Neural progenitor cell (in vitro differentiated cells): ENCODE measurements around the gene WDR62. TPM values are rescaled to one million over a fixed set of nuclear protein-coding genes. Genes with fewer than 3 reads are reported as not detected.

Experiments
- DNase-seq: peaks from one replicate; pipeline ENCODE4 v3.0.0-alpha.2; 2016; ENCODE audit warnings: low spot score
- H2AFZ ChIP-seq: fragments of 200-600 bp; sonication (generic); replicated peaks from 2 replicates; pipeline ENCODE4 v1.6.1; 2016; ENCODE audit warnings: antibody characterized with exemption
- H3F3A ChIP-seq: fragments of 200-600 bp; sonication (generic); 2 replicates; pipeline ENCODE4 v1.6.1; 2016; ENCODE audit warnings: antibody characterized with exemption, low read depth
- H3K27ac ChIP-seq: fragments of 200-600 bp; sonication (generic); 2 replicates; pipeline ENCODE4 v1.5.1; 2016; ENCODE audit warnings: mild to moderate bottlenecking
- H3K27me3 ChIP-seq: fragments of 200-600 bp; sonication (generic); 2 replicates; pipeline ENCODE4 v1.6.1; 2016; ENCODE audit warnings: mild to moderate bottlenecking, moderate library complexity
- H3K36me3 ChIP-seq: fragments of 200-600 bp; sonication (generic); 2 replicates; pipeline ENCODE4 v1.5.1; 2016
- H3K4me1 ChIP-seq: fragments of 200-600 bp; sonication (generic); 2 replicates; pipeline ENCODE4 v1.6.1; 2016; ENCODE audit warnings: mixed run types
- H3K4me2 ChIP-seq: fragments of 200-600 bp; sonication (generic); 2 replicates; pipeline ENCODE4 v1.6.1; 2016
- H3K4me3 ChIP-seq: fragments of 200-600 bp; sonication (generic); 2 replicates; pipeline ENCODE4 v1.5.1; 2016
- H3K79me2 ChIP-seq: fragments of 200-600 bp; sonication (generic); 2 replicates; pipeline ENCODE4 v1.6.1; 2016; ENCODE audit warnings: low read depth
- H3K9ac ChIP-seq: fragments of 200-600 bp; sonication (generic); 2 replicates; pipeline ENCODE4 v1.6.1; 2016
- H3K9me3 ChIP-seq: fragments of 200-600 bp; sonication (generic); 2 replicates; pipeline ENCODE4 v1.5.1; 2016; ENCODE audit warnings: low read depth
- H4K20me1 ChIP-seq: fragments of 200-600 bp; sonication (generic); 2 replicates; pipeline ENCODE4 v1.6.1; 2016; ENCODE audit warnings: low read depth
- H3K27ac Mint-ChIP-seq: 3 replicates; pipeline ENCODE4 v1.8.0; 2021; ENCODE audit warnings: mixed read lengths
- H3K27me3 Mint-ChIP-seq: 2 replicates; pipeline ENCODE4 v1.8.0; 2022; ENCODE audit warnings: low read depth, mild to moderate bottlenecking, inconsistent platforms, moderate library complexity, mixed read lengths; ENCODE audit not compliant: insufficient read depth
- H3K36me3 Mint-ChIP-seq: 3 replicates; pipeline ENCODE4 v1.8.0; 2021; ENCODE audit warnings: mixed read lengths
- H3K4me1 Mint-ChIP-seq: 3 replicates; pipeline ENCODE4 v1.8.0; 2021; ENCODE audit warnings: mixed read lengths
- H3K4me3 Mint-ChIP-seq: 3 replicates; pipeline ENCODE4 v1.8.0; 2021; ENCODE audit warnings: mild to moderate bottlenecking, moderate library complexity, mixed read lengths
- H3K9me3 Mint-ChIP-seq: 3 replicates; pipeline ENCODE4 v1.8.0; 2020; ENCODE audit warnings: mixed read lengths
- CTCF ChIP-seq: fragments of 200-600 bp; sonication (generic); IDR thresholded peaks from 2 replicates; pipeline ENCODE4 v1.5.1; 2017; ENCODE audit warnings: antibody characterized with exemption, mild to moderate bottlenecking
- EZH2 ChIP-seq: fragments of 200-600 bp; sonication (generic); IDR thresholded peaks from 2 replicates; pipeline ENCODE4 v1.6.1; 2017; ENCODE audit warnings: antibody characterized with exemption, mild to moderate bottlenecking, moderate library complexity
- EZH2phosphoT487 ChIP-seq: fragments of 200-600 bp; sonication (generic); IDR thresholded peaks from 2 replicates; pipeline ENCODE4 v1.6.1; 2017; ENCODE audit warnings: antibody characterized with exemption
- total RNA-seq: library from RNA; depleted of rRNA; stranded (reverse); fragments of >200 nt; gene quantifications from 2 replicates; pipeline ENCODE4 v1.2.3, GENCODE V29; 2015; ENCODE audit warnings: low replicate concordance

The WDR62 gene
- total RNA-seq, 1 donor from 2014 or later: 12.0 TPM

GRCh38 chr19:36041831-36042230, 12.9 kb upstream of the WDR62 start:
- no peak overlapping the region for H2AFZ ChIP-seq
- Mint-ChIP-seq H3K36me3 (peaks cover 9% of the 10 kb centered on the region), H3K4me3 (no peak overlapping the region), H3K9me3 (no peaks in the 10 kb centered on the region), H3K27me3 (peaks cover 2% of the 10 kb centered on the region), H3K27ac (no peak overlapping the region), H3K4me1 (peaks cover 12% of the 10 kb centered on the region)
- no peaks in the 10 kb centered on the region for H3K27me3 ChIP-seq
- H3K36me3 ChIP-seq: no peaks in the 10 kb centered on the region
- no peak for TF ChIP-seq CTCF
- TF ChIP-seq EZH2: no peak
- TF ChIP-seq EZH2phosphoT487: no peak
- no peaks in the 10 kb centered on the region for H3F3A ChIP-seq
- H3K79me2 ChIP-seq: no peaks in the 10 kb centered on the region
- H3K4me1 ChIP-seq: no peaks in the 10 kb centered on the region
- H3K27ac ChIP-seq: no peak overlapping the region
- H4K20me1 ChIP-seq: no peaks in the 10 kb centered on the region
- DNase-seq: peak; percentile 19
- no peak overlapping the region for H3K4me2 ChIP-seq
- H3K9ac ChIP-seq: no peak overlapping the region
- no peaks in the 10 kb centered on the region for H3K9me3 ChIP-seq
- no peak overlapping the region for H3K4me3 ChIP-seq

- Histone ChIP-seq H3K4me1 (no peaks in the 10 kb centered on the region), H4K20me1 (no peaks in the 10 kb centered on the region), H3F3A (no peaks in the 10 kb centered on the region), H3K4me3 (no peak overlapping the region), H3K27me3 (no peaks in the 10 kb centered on the region), H3K4me2 (no peak overlapping the region), H3K9me3 (no peaks in the 10 kb centered on the region), H3K27ac (no peak overlapping the region), H3K79me2 (no peaks in the 10 kb centered on the region), H2AFZ (no peak overlapping the region), H3K9ac (no peak overlapping the region), H3K36me3 (no peaks in the 10 kb centered on the region)
- no peak overlapping the region for H3K4me3 Mint-ChIP-seq
- H3K36me3 Mint-ChIP-seq: peaks cover 10% of the 10 kb centered on the region
- no peak overlapping the region for H3K27ac Mint-ChIP-seq
- H3K27me3 Mint-ChIP-seq: no peaks in the 10 kb centered on the region
- TF ChIP-seq EZH2phosphoT487: no peak
- no peak for TF ChIP-seq EZH2
- no peak for TF ChIP-seq CTCF
- no peak for DNase-seq
- no peaks in the 10 kb centered on the region for H3K9me3 Mint-ChIP-seq
- H3K4me1 Mint-ChIP-seq: peaks cover 12% of the 10 kb centered on the region
Observed at GRCh38 chr19:36043952-36044351, 10.7 kb upstream of the WDR62 start.

GRCh38 chr19:36046443-36047050, 8.2 kb upstream of the WDR62 start:
- H3K27ac Mint-ChIP-seq: no peak overlapping the region
- Histone ChIP-seq H3K27ac (no peak overlapping the region), H4K20me1 (peaks cover 12% of the 10 kb centered on the region)

More at GRCh38 chr19:36046443-36047050, 8.2 kb upstream of the WDR62 start:
- no peak for DNase-seq
- H3K9ac ChIP-seq: no peak overlapping the region
- no peaks in the 10 kb centered on the region for H3K36me3 ChIP-seq
- no peak overlapping the region for H3K4me2 ChIP-seq
- H3K27me3 ChIP-seq: no peaks in the 10 kb centered on the region
- no peaks in the 10 kb centered on the region for H3K4me1 ChIP-seq
- no peaks in the 10 kb centered on the region for H3K79me2 ChIP-seq
- H3K36me3 Mint-ChIP-seq: peaks cover 9% of the 10 kb centered on the region
- H3K4me3 ChIP-seq: no peak overlapping the region
- H3K9me3 Mint-ChIP-seq: no peaks in the 10 kb centered on the region
- H3K27me3 Mint-ChIP-seq: no peaks in the 10 kb centered on the region
- H3K4me3 Mint-ChIP-seq: no peak overlapping the region
- TF ChIP-seq EZH2 (no peak), EZH2phosphoT487 (no peak), CTCF (no peak)
- no peaks in the 10 kb centered on the region for H3K9me3 ChIP-seq
- no peaks in the 10 kb centered on the region for H3F3A ChIP-seq
- no peak overlapping the region for H2AFZ ChIP-seq
- peaks cover 12% of the 10 kb centered on the region for H3K4me1 Mint-ChIP-seq
